GM12878 (cell line): ENCODE results near the gene CHKA. TPM values are rescaled to one million over a fixed set of nuclear protein-coding genes. Genes with fewer than 3 reads are reported as not detected.

Experiments used
- ATAC-seq: fragments of 200-7000 bp; cut with Tn5 transposase; 3 replicates; pipeline ENCODE4 v1.9.1; 2020; ENCODE audit warnings: mild to moderate bottlenecking, moderate library complexity
- BruUV-seq: library from RNA; stranded (reverse); fragments of 400-500 nt; replicated peaks from 2 replicates; lab custom pipeline; 2021; lab: Mats Ljungman, UMichigan
- CTCF ChIA-PET: fragments of 300-600 bp; sonication (Branson Sonifier 250); formaldehyde crosslinking; extraction: SDS; loops from one replicate; lab custom pipeline; 2021; ENCODE audit warnings: inconsistent platforms; lab: Yijun Ruan, JAX
- POLR2A ChIA-PET: fragments of 350-600 bp; formaldehyde crosslinking; extraction: SDS; loops from one replicate; lab custom pipeline; 2021; ENCODE audit warnings: inconsistent platforms; lab: Charles Lee
- RAD21 ChIA-PET: fragments of 300-600 bp; sonication (Branson Sonifier 250); formaldehyde crosslinking; loops from one replicate; lab custom pipeline; 2023; ENCODE audit warnings: antibody characterized with exemption; ENCODE audit not compliant: unreplicated experiment; lab: Charles Lee
- SMC1A ChIA-PET: fragments of 300-600 bp; sonication (Branson Sonifier 250); formaldehyde crosslinking; loops from one replicate; lab custom pipeline; 2023; ENCODE audit not compliant: unreplicated experiment, uncharacterized antibody; lab: Charles Lee
- DNase-seq: peaks from one replicate; pipeline ENCODE4 v3.0.0-alpha.2; 2011; ENCODE audit warnings: low read depth, low spot score
- FAIRE-seq: peaks from 3 replicates; lab custom pipeline; 2011; peaks lifted over from hg19 to GRCh38; lab: Jason Lieb, UNC
- H2AFZ ChIP-seq: 2 replicates; pipeline ENCODE4 v1.6.0; 2011; ENCODE audit warnings: low read depth, low read length, control low read depth; ENCODE audit not compliant: control insufficient read depth
- H3K27ac ChIP-seq: 2 replicates; pipeline ENCODE4 v1.5.1; 2011; ENCODE audit warnings: control low read depth; ENCODE audit not compliant: control insufficient read depth, insufficient read depth
- H3K27me3 ChIP-seq, 2 experiments: replicated peaks in 1 of 2; 2 replicates each; pipeline versions ENCODE4 v1.6.0 to v1.6.1; 2011; ENCODE audit warnings: low read length in 1 of 2; ENCODE audit not compliant: control insufficient read depth in 2 of 2, insufficient read depth in 2 of 2
- H3K36me3 ChIP-seq, 2 experiments: 2 replicates each; pipeline ENCODE4 v1.5.1; 2011; ENCODE audit warnings: low read length in 1 of 2; ENCODE audit not compliant: control insufficient read depth in 2 of 2, insufficient read depth in 2 of 2
- H3K4me1 ChIP-seq: 2 replicates; pipeline ENCODE4 v1.6.1; 2011; ENCODE audit warnings: mild to moderate bottlenecking, low read length, moderate library complexity, mixed read lengths; ENCODE audit not compliant: control insufficient read depth, insufficient read depth
- H3K4me2 ChIP-seq: 2 replicates; pipeline ENCODE4 v1.6.0; 2011; ENCODE audit warnings: control low read depth; ENCODE audit not compliant: control insufficient read depth, insufficient read depth
- H3K4me3 ChIP-seq: fragments of 200-600 bp; sonication (generic); 2 replicates; pipeline ENCODE4 v1.5.1; 2016
- H3K79me2 ChIP-seq: 2 replicates; pipeline ENCODE4 v1.6.0; 2011; ENCODE audit warnings: low read length; ENCODE audit not compliant: control insufficient read depth, insufficient read depth
- H3K9ac ChIP-seq: 2 replicates; pipeline ENCODE4 v1.8.0; 2011; ENCODE audit warnings: low read length, control low read depth, mixed read lengths; ENCODE audit not compliant: control insufficient read depth, insufficient read depth
- H3K9me3 ChIP-seq: replicated peaks from 3 replicates; pipeline ENCODE4 v1.5.1; 2011; ENCODE audit warnings: mild to moderate bottlenecking, low read length; ENCODE audit not compliant: control insufficient read depth, insufficient read depth
- H4K20me1 ChIP-seq: 2 replicates; pipeline ENCODE4 v1.6.0; 2011; ENCODE audit not compliant: control insufficient read depth, insufficient read depth
- ASH2L ChIP-seq: fragments of 300-600, 200-600 bp; sonication (generic); IDR thresholded peaks from 2 replicates; pipeline ENCODE4 v1.6.1; 2017; ENCODE audit warnings: low read depth, mild to moderate bottlenecking, borderline replicate concordance
- BACH1 ChIP-seq: fragments of 450-650 bp; IDR thresholded peaks from 2 replicates; pipeline ENCODE4 v1.6.1; 2017; ENCODE audit warnings: mild to moderate bottlenecking, borderline replicate concordance
- CBFB ChIP-seq: IDR thresholded peaks from 2 replicates; pipeline ENCODE4 v1.6.1; 2016; ENCODE audit warnings: antibody characterized with exemption, low read depth
- GATAD2B ChIP-seq: fragments of 450-650 bp; conservative IDR thresholded peaks from 2 replicates; pipeline ENCODE4 v1.6.1; 2017; ENCODE audit warnings: low read depth, mild to moderate bottlenecking, moderate library complexity
- NFIC ChIP-seq: IDR thresholded peaks from 2 replicates; pipeline ENCODE4 v1.6.1; 2012; ENCODE audit warnings: low read depth, mild to moderate bottlenecking, inconsistent platforms, low read length, moderate library complexity
- NFXL1 ChIP-seq: fragments of 450-650 bp; IDR thresholded peaks from 2 replicates; pipeline ENCODE4 v1.6.1; 2017; ENCODE audit warnings: antibody characterized with exemption, mild to moderate bottlenecking, borderline replicate concordance
- RAD51 ChIP-seq: fragments of 450-650 bp; IDR thresholded peaks from 2 replicates; pipeline ENCODE4 v1.6.1; 2016; ENCODE audit warnings: moderate library complexity, mild to moderate bottlenecking, inconsistent platforms
- TCF7 ChIP-seq: IDR thresholded peaks from 2 replicates; pipeline ENCODE4 v1.6.1; 2014; ENCODE audit warnings: antibody characterized with exemption, borderline replicate concordance
- YBX1 ChIP-seq: fragments of 450-650 bp; IDR thresholded peaks from 2 replicates; pipeline ENCODE4 v1.6.1; 2016; ENCODE audit warnings: antibody characterized with exemption
- WGBS: methylation state at CpG from one replicate; pipeline ENCODE4 v1.1.6; 2016; ENCODE audit warnings: low lambda C conversion rate; ENCODE audit not compliant: insufficient replicate concordance, insufficient coverage; ENCODE audit errors: missing lambda C conversion rate; 5-methylcytosine and 5-hydroxymethylcytosine counted together
- in situ Hi-C: fragments of 300-500 bp; cut with MboI; formaldehyde crosslinking; loops from 9 replicates; pipeline ENCODE4 v1.14.3; 2018; ENCODE audit warnings: mixed read lengths
- intact Hi-C: fragments of 100-400 bp; cut with micrococcal nuclease; formaldehyde crosslinking; loops from one replicate; pipeline ENCODE4 v1.14.2; 2022; ENCODE audit not compliant: unreplicated experiment
- polyA plus RNA-seq, 11 experiments: library from polyadenylated mRNA; depleted of rRNA in 4 of 11; unstranded in 6 of 11; stranded (reverse) in 5 of 11; fragments of >200 nt; fragmentation: Nextera tagmentation in 4 of 11; fragmentation: Illumina TruSeq in 1 of 11; extraction: Ambion mirVana in 4 of 11; extraction: Trizol in 1 of 11; gene quantifications; 1 replicate in 1 of 11; 2 replicates in 10 of 11; pipeline versions ENCODE4 v1.2.1 to v1.2.3, GENCODE V29; 2011 to 2016; ENCODE audit warnings: inconsistent platforms in 2 of 11, missing spikeins in 2 of 11, low read depth in 1 of 11
- total RNA-seq, 4 experiments: library from RNA; depleted of rRNA in 3 of 4; stranded (reverse); fragments of >200 nt in 3 of 4; fragmentation: Illumina TruSeq in 1 of 4; extraction: Trizol in 1 of 4; gene quantifications; 2 replicates each; pipeline versions ENCODE4 v1.2.1 to v1.2.3, GENCODE V29; 2013 to 2021
- TF ChIP-seq, protein P1 (sequence below): fragments of 450-650 bp; IDR thresholded peaks from 2 replicates; pipeline ENCODE4 v1.6.1; 2017; ENCODE audit warnings: antibody characterized with exemption, mild to moderate bottlenecking, moderate library complexity
- TF ChIP-seq, protein P2 (sequence below): IDR thresholded peaks from 2 replicates; pipeline ENCODE4 v1.6.1; 2012; ENCODE audit warnings: mild to moderate bottlenecking, low read depth, low read length
- TF ChIP-seq, protein P3 (sequence below): IDR thresholded peaks from 2 replicates; pipeline ENCODE4 v1.6.1; 2011; ENCODE audit warnings: low read depth, low read length, improper control_type of control experiment, borderline replicate concordance
- TF ChIP-seq, protein P4 (sequence below): fragments of 450-650 bp; IDR thresholded peaks from 2 replicates; pipeline ENCODE4 v1.6.1; 2017; ENCODE audit warnings: borderline replicate concordance

The CHKA gene
- total and polyA plus RNA-seq, 10 of the 15 experiments (the other 5 are each of a cell fraction or from before 2014, with no cell fraction given): 5.2 to 29.2 (median 21.2) TPM

DNA sequence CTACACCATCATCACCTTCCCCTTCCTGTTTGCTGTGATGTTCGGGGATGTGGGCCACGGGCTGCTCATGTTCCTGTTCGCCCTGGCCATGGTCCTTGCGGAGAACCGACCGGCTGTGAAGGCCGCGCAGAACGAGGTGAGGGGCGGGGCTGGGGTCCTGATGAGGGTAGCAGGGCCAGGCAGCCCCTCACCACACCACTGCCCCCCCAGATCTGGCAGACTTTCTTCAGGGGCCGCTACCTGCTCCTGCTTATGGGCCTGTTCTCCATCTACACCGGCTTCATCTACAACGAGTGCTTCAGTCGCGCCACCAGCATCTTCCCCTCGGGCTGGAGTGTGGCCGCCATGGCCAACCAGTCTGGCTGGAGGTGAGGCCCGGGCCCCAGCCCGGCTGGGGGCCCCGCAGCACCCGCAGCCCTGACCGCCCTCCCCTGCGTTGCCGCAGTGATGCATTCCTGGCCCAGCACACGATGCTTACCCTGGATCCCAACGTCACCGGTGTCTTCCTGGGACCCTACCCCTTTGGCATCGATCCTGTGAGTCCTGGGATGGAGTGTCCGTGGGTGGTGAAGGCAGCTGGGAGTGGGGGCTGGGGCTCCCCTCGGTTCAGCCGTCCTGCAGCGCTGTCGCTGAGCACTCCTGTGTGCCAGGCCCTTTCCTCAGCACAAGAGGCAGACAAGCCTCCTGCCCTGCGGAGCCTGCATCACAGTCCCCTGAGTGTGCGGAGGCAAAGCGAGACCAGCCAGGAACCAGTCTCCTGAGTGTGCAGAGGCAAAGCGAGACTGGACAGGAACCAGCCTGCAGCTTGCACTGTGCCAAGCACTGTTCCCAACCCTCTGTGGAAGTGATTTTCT, 73.5 kb downstream of the CHKA start (continued):
- TF ChIP-seq, protein P1, sequence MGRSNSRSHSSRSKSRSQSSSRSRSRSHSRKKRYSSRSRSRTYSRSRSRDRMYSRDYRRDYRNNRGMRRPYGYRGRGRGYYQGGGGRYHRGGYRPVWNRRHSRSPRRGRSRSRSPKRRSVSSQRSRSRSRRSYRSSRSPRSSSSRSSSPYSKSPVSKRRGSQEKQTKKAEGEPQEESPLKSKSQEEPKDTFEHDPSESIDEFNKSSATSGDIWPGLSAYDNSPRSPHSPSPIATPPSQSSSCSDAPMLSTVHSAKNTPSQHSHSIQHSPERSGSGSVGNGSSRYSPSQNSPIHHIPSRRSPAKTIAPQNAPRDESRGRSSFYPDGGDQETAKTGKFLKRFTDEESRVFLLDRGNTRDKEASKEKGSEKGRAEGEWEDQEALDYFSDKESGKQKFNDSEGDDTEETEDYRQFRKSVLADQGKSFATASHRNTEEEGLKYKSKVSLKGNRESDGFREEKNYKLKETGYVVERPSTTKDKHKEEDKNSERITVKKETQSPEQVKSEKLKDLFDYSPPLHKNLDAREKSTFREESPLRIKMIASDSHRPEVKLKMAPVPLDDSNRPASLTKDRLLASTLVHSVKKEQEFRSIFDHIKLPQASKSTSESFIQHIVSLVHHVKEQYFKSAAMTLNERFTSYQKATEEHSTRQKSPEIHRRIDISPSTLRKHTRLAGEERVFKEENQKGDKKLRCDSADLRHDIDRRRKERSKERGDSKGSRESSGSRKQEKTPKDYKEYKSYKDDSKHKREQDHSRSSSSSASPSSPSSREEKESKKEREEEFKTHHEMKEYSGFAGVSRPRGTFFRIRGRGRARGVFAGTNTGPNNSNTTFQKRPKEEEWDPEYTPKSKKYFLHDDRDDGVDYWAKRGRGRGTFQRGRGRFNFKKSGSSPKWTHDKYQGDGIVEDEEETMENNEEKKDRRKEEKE: no peak
- TF ChIP-seq BACH1 (no peak), YBX1 (no peak), NFIC (no peak)

DNA sequence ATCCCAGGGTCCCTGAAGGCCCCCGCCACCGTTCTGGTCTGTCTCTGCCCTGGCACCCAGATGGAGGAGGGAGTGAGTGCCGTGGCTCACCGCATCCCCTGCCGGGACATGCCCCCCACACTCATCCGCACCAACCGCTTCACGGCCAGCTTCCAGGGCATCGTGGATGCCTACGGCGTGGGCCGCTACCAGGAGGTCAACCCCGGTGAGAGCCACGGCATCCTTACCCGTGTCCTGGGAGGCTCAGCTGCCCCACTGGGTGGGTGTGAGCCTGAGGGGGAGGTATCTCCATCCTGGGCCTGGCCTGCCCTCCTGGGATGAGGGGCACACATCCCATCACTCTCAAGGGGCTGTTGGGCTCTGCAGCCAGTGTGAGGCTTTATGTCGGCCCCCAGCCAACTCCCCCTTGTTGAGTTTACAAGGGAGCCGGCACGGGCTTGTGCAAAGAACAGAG, 76.3 kb downstream of the CHKA start:
- no peak for DNase-seq
- BruUV-seq: no TSS peak
- H3K27me3 ChIP-seq: no peaks in the 10 kb centered on the region
- 98% methylated on average over 15 of the region's 18 CpGs for WGBS
- H4K20me1 ChIP-seq: no peaks in the 10 kb centered on the region; the same call in 1 of the 2 replicates
- H3K4me3 ChIP-seq: no peak overlapping the region
- in situ Hi-C loops (no loop called here), intact Hi-C loops (no loop called here)
- ChIA-PET SMC1A (interaction anchor here (0.6 kb wide), 1 partner anchor 425 kb away, joined by 3 read pairs; no protein-coding TSS in a partner anchor), RAD21 (no interaction called here), POLR2A (interaction anchor here (0.6 kb wide), 1 partner anchor 432 kb away, joined by 4 read pairs; no protein-coding TSS in a partner anchor), CTCF (no interaction called here)
- H3K36me3 ChIP-seq: peaks cover 5 to 39% of the 10 kb centered on the region in 2 experiments; a peak in 3 of 4 replicates
- H3K9me3 ChIP-seq: no peaks in the 10 kb centered on the region
- no peak overlapping the region for H3K9ac ChIP-seq
- H2AFZ ChIP-seq: no peak overlapping the region
- no peak overlapping the region for H3K27ac ChIP-seq
- no peak for ATAC-seq
- H3K4me1 ChIP-seq: peaks cover 6% of the 10 kb centered on the region
- FAIRE-seq: no peak
- no peak overlapping the region for H3K4me2 ChIP-seq
- H3K79me2 ChIP-seq: peaks cover 29% of the 10 kb centered on the region
- TF ChIP-seq ASH2L (no peak), NFXL1 (no peak), GATAD2B (no peak), TCF7 (no peak), RAD51 (no peak), CBFB (no peak)
- TF ChIP-seq, protein P2, sequence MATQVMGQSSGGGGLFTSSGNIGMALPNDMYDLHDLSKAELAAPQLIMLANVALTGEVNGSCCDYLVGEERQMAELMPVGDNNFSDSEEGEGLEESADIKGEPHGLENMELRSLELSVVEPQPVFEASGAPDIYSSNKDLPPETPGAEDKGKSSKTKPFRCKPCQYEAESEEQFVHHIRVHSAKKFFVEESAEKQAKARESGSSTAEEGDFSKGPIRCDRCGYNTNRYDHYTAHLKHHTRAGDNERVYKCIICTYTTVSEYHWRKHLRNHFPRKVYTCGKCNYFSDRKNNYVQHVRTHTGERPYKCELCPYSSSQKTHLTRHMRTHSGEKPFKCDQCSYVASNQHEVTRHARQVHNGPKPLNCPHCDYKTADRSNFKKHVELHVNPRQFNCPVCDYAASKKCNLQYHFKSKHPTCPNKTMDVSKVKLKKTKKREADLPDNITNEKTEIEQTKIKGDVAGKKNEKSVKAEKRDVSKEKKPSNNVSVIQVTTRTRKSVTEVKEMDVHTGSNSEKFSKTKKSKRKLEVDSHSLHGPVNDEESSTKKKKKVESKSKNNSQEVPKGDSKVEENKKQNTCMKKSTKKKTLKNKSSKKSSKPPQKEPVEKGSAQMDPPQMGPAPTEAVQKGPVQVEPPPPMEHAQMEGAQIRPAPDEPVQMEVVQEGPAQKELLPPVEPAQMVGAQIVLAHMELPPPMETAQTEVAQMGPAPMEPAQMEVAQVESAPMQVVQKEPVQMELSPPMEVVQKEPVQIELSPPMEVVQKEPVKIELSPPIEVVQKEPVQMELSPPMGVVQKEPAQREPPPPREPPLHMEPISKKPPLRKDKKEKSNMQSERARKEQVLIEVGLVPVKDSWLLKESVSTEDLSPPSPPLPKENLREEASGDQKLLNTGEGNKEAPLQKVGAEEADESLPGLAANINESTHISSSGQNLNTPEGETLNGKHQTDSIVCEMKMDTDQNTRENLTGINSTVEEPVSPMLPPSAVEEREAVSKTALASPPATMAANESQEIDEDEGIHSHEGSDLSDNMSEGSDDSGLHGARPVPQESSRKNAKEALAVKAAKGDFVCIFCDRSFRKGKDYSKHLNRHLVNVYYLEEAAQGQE: no peak
- TF ChIP-seq, protein P3, sequence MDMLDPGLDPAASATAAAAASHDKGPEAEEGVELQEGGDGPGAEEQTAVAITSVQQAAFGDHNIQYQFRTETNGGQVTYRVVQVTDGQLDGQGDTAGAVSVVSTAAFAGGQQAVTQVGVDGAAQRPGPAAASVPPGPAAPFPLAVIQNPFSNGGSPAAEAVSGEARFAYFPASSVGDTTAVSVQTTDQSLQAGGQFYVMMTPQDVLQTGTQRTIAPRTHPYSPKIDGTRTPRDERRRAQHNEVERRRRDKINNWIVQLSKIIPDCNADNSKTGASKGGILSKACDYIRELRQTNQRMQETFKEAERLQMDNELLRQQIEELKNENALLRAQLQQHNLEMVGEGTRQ: no peak
- TF ChIP-seq, protein P4, sequence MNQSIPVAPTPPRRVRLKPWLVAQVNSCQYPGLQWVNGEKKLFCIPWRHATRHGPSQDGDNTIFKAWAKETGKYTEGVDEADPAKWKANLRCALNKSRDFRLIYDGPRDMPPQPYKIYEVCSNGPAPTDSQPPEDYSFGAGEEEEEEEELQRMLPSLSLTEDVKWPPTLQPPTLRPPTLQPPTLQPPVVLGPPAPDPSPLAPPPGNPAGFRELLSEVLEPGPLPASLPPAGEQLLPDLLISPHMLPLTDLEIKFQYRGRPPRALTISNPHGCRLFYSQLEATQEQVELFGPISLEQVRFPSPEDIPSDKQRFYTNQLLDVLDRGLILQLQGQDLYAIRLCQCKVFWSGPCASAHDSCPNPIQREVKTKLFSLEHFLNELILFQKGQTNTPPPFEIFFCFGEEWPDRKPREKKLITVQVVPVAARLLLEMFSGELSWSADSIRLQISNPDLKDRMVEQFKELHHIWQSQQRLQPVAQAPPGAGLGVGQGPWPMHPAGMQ: no peak
